PFSK-1 (cell line): ENCODE data around the gene ESRRA.

Experiments used
- FOXP2 ChIP-seq: optimal IDR thresholded peaks from 2 replicates; pipeline ENCODE3; 2011; ENCODE audit warnings: borderline replicate concordance, control low read depth, inconsistent platforms; ENCODE audit not compliant: insufficient read depth; ENCODE audit errors: extremely low read length, extremely low read depth
- POLR2AphosphoS5 ChIP-seq: IDR thresholded peaks from 2 replicates; pipeline ENCODE4 v1.6.1; 2012; ENCODE audit warnings: low read depth, mild to moderate bottlenecking, control low read depth, low read length, moderate library complexity
- SIN3A ChIP-seq: IDR thresholded peaks from 2 replicates; pipeline ENCODE4 v1.6.1; 2012; ENCODE audit warnings: mild to moderate bottlenecking, low read length, moderate library complexity, borderline replicate concordance; ENCODE audit not compliant: insufficient read depth
- TAF1 ChIP-seq: IDR thresholded peaks from 2 replicates; pipeline ENCODE4 v1.6.1; 2012; ENCODE audit warnings: low read length, control low read depth, borderline replicate concordance; ENCODE audit not compliant: insufficient read depth
- TF ChIP-seq, protein P1 (sequence below), 2 experiments: IDR thresholded peaks; 2 replicates each; pipeline versions ENCODE4 v1.6.1 to v1.8.0; 2011 to 2012; ENCODE audit warnings: low read depth in 2 of 2, low read length in 2 of 2, control low read depth in 1 of 2, inconsistent platforms in 1 of 2, mild to moderate bottlenecking in 1 of 2, moderate library complexity in 1 of 2; ENCODE audit not compliant: insufficient read depth in 1 of 2

DNA sequence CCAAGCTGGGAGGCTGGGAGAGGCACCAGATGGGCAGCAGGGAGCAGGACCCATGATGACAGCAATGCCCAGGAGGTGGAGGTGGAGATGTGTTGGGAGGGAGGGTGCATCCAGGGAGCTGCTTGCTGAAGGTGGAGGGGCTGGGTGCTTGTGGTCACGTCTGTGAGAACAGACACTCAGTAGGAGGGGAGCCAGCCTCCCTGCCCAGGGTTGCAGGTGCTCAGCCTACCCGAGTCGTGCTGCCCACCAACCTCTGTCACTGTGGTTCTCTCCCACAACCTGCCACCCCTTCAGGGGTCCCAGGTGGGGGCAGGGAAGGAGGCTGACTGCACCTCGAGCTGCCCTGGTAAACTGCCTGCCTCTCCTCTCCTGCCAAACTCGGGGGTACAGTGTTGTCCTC lies 18.0 kb downstream of the ESRRA start:
- no peak for TF ChIP-seq POLR2AphosphoS5
- TF ChIP-seq, protein P1, sequence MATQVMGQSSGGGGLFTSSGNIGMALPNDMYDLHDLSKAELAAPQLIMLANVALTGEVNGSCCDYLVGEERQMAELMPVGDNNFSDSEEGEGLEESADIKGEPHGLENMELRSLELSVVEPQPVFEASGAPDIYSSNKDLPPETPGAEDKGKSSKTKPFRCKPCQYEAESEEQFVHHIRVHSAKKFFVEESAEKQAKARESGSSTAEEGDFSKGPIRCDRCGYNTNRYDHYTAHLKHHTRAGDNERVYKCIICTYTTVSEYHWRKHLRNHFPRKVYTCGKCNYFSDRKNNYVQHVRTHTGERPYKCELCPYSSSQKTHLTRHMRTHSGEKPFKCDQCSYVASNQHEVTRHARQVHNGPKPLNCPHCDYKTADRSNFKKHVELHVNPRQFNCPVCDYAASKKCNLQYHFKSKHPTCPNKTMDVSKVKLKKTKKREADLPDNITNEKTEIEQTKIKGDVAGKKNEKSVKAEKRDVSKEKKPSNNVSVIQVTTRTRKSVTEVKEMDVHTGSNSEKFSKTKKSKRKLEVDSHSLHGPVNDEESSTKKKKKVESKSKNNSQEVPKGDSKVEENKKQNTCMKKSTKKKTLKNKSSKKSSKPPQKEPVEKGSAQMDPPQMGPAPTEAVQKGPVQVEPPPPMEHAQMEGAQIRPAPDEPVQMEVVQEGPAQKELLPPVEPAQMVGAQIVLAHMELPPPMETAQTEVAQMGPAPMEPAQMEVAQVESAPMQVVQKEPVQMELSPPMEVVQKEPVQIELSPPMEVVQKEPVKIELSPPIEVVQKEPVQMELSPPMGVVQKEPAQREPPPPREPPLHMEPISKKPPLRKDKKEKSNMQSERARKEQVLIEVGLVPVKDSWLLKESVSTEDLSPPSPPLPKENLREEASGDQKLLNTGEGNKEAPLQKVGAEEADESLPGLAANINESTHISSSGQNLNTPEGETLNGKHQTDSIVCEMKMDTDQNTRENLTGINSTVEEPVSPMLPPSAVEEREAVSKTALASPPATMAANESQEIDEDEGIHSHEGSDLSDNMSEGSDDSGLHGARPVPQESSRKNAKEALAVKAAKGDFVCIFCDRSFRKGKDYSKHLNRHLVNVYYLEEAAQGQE (IDR thresholded peaks at IDR 0.05; ENCODE audit: insufficient read depth in 1 of 2, low read depth in 2 of 2, low read length in 2 of 2) = no peak
- TF ChIP-seq TAF1 = no peak
- no peak for TF ChIP-seq FOXP2
- no peak for TF ChIP-seq SIN3A
